ENCODE data around the gene EIF3B.
"Not testable (repeated sequence)": the region's sequence is repeated elsewhere in the genome, so short reads cannot be mapped to it uniquely, and the experiment has no call there.

Gene EIF3B

DNA sequence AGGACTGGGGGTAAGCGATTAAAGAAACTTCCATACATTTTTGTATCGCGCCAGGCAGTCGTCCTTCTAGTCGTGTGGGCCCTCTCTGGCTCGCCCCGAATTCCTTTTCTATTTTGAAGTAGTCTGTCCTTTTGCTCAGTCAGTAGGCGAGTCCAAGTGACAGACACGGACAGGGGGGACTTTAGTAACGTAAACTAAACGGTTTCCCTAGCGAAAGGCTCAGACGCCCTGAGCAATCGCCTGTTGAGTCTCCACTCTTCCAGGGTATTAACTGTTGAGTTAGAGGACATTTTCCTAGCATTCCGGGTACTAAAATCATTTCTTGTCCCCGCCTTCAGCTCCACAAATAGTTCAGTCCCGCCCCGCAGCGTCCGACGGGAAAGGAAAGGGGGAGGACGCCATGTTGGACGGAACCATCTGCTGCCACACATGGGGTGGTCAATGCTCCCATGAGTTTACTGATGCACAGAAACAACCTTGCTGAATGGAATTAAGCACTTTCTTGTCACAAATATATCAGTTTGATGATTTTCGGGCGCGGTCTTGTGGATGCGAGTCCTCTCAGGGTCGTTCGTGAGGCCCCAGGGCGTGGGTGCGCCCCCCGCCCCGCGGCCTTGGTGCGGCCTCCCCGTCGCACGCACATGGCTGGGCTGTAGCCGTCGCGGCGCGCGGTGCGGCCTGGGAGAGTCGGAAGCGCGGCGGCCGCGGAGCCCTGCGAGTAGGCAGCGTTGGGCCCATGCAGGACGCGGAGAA, at the start of gene EIF3B:
TSS of gene EIF3B (plus strand) at position 642 of the 753 bp plus-strand sequence. CDS start at position 737, 95 bp downstream.
- peak; percentile 81 for DNase-seq

DNA sequence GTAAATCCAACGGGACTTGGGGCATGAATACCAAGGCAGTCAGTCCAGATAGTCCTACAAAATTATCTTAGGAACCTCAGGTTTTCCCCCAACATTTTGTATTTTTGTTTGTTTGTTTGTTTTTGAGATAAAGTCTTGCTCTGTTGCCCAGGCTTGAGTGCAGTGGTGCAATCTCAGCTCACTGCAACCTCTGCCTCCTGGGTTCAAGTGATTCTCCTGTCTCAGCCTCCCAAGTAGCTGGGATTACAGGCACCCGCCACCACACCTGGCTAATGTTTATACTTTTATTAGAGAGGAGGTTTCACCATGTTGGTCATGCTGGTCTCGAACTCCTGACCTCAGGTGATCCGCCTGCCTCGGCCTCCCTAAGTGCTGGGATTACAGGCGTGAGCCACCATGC, 49.4 kb upstream of the EIF3B start:
- not testable (repeated sequence) for DNase-seq

DNA sequence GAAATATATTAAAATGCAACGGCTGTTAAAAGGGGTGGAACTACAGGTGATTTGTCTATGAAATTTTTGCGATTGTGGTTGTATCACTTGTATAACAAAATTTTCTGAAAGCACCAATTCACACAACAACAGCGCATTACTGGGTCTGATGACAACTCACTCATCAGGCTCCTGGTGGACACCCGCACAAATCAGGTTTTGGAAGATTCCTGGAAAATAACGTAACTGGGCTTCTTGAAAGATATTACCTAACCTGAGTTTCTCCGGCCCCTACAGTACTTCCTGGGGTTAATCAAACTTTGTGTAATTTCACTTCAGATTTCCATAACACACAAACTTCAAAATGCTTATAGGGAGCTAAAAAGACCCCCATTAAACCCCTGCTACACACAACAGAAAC, 47.9 kb upstream of the EIF3B start:
- DNase-seq, result no peak

DNA sequence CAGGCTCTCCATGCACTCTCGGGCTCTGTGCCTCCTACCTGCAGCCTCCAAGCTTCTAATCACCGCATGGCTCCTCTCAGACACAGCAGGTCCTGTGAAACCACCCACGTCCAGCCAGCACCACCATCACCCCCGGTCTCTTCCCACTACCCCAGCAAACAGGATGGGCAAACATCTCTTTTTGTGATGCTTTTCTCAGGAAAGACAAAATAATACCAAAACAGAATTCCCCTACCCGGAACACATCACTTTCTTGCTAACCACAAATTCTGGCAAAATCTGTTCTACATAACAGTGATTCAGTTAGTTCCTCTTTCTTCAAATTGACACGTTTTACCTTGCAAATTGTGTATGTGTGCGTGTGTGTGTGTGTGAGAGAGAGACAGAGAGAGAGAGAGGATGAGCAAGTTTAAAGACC, 46.9 kb upstream of the EIF3B start:
- no peak for DNase-seq

DNA sequence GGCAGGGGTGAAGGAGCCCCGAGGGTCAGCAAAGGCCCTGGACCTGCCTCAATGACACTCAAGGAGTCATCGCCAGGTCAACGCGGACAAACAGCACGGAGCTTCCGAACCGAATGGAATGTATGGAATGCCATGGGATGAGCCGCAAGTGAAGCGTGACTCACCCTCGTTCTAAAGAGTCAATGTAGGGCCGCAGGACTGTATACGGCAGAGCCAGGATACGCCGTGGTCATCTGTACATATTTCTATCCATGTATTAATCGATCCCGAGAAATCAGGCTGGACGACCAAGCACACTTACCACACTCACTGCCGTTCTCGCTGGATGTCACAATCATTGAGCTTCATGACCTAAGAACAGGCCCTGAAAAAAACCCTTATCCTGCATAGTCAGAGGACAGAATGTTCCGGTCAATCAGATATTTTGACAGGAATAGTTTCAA, 44.7 kb upstream of the EIF3B start:
- DNase-seq, result no peak

DNA sequence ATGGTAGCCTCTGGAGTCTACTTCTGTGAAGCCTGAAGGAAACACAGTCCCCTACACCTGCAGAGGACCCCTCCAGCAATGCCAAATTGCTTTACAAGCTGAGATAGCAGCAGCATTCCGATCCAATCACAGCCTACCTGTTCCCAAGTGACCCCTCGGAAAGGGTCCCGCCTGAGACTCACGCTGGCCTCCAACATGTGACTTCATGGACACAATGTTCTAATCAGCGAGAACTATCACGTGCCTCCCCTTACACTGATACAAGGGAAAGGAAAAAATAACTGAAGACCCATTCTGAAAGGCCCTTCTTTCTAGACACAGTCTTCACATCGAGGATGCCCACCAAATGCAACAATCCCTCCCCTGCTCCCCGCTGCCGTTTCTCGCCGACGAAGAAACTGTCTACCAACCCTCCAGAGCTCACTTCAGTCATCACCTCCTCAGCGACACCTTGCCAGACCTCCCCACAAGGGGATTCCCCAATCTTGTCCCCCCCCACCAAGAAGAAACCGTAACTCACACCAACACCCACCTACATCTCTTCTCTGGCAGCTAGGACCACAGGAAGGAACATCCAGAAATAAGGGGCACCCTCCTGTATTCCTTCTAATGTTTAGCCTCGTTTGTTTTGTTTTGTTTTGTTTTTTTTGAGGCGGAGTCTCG, 42.2 kb upstream of the EIF3B start:
- no peak for DNase-seq

DNA sequence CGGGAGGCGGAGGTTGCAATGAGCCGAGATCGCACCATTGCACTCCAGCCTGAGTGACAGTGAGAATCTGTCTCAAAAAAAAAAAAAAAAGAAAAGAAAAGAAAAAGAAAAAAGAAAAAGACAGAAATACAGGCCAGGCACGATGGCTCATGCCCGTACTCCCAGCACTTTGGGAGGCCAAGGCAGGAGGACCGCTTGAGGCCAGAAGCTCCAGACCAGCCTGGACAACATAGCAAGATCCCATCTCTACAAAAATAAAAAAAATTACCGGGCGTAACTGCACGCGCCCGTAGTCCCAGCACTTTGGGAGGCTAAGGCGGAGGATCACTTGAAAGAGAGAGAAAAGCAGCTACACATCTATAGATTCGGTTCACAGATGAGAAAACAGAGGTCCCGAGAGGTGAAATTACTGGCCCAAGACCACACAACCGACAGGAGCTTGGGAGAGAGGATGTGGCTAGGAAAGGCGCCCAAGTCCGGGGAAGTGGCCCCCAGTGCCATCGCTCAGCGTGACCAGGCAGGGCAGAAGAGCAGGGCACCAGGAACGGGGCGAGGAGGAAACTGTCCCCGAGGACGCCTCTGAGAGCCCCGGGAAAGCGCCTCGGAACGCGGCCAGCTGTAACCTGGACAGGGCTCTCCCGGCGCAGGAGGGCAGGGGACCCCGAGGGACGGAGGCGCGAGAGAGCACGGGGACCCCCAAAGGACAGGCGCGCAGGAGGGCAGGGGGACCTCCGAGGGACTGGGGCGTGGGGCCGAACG, 41.0 kb upstream of the EIF3B start:
- DNase-seq, result no peak

DNA sequence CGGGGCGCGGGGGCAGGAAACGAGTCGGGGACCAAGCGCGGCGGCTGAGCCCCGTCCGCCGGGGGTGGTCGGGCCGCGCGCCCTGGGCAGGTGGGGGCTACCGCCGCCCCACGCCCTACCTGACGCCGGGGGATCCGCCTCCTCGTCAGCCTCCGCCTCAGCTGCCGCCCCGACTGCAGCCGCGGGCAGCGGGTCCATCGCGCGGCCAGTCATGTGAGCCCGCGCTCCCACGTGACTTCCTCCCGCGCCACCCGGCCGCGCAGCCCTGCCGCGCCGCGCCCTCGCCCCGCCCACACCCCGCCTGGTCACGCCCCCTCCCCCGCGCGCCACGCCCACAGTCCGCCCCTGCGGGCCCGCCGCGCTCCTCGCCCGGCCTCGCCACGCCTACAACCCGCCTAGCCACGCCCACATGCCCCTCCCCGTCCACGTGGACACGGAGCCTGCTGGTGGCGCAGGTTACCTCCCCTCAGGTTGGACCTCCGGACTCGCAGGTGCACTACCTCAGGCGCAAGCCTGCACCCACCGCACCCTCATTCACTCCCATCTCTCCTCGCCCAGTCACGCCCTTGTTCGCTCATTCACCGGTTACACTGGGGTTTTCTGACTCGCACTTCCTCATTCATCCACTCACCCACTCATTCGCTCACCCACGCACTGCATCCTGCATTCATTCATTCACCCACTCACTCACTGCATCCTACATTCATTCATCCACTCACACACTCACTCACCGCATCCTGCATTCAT, 40.2 kb upstream of the EIF3B start, which contains the start of gene SNX8:
TSS of gene SNX8 (minus strand) at position 233 of the 747 bp plus-strand sequence. CDS start at position 213, 20 bp downstream.
- DNase-seq, result peak; percentile 95

DNA sequence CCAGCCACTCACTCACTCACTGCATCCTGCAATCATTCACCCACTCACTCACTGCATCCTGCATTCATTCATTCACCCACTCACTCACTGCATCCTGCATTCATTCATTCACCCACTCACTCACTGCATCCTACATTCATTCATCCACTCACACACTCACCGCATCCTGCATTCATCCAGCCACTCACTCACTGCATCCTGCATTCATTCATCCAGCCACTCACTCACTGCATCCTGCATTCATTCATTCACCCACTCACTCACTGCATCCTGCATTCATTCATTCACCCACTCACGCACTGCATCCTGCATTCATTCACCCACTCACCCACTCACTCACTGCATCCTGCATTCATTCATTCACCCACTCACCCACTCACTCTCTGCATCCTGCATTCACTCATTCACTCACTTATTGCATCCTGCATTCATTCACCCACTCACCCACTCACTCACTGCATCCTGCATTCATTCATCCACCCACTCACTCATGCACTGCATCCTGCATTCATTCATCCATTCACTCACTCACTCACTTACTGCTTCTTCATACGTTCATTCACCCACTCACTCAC, 39.6 kb upstream of the EIF3B start:
- not testable (repeated sequence) for DNase-seq

DNA sequence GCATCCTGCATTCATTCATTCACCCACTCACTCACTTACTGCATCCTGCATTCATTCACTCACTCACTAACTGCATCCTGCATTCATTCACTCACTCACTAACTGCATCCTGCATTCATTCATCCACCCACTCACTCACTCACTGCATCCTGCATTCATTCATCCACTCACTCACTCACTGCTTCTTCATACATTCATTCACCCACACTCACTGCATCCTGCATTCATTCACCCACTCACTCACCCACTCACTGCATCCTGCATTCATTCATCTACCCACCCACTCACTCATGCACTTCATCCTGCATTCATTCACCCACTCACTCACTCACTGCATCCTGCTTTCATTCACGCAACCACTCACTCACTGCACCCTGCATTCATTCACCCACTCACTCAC, 38.8 kb upstream of the EIF3B start:
- no peak for DNase-seq

DNA sequence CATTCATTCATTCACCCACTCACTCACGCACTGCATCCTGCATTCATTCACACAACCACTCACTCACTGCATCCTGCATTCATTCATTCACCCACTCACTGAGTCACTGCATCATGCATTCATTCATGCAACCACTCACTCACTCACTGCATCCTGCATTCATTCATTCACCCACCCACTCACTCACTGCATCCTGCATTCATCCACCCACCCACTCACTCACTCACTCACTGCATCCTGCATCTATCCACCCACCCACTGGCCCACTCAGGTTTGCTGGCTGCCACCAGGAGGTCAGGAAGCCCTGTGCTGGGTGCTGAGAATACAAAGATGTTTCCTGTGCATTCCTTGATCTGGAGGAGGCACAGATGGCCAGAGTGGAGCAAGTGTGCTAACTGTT, 38.0 kb upstream of the EIF3B start:
- DNase-seq, result no peak

DNA sequence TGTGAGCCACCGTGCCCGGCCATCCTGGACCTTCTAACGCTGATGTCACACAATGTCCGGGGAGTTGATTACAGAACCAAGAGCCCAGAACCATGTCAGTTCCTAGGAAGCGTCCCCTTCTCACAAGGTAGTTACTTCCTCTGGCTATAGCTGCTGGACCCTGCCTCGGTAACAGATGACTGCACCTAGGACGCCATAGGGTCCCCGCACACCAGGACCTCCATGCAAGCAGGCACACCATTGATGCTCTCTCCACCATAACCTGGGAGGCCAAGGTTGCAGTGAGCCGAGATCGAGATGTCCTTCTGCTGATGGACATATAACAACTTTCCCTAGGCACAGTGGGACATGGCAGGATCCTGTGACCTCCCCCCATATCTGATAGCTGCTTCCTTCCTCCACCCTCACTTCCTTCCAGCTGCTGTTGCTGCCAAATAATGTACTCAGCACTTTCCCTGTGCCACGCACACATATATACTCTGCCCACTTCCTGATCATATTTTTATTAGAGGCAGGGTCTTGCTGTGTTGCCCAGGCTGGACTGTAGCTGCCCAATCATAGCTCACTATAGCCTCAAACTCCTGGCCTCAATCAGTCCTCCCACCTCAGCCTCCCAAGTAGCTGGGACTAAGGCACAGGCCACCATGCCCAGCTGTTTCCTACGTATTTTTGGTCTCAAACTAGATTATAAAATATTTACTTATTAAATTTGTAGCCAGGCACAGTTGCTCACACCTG, 36.9 kb upstream of the EIF3B start:
- no peak for DNase-seq

DNA sequence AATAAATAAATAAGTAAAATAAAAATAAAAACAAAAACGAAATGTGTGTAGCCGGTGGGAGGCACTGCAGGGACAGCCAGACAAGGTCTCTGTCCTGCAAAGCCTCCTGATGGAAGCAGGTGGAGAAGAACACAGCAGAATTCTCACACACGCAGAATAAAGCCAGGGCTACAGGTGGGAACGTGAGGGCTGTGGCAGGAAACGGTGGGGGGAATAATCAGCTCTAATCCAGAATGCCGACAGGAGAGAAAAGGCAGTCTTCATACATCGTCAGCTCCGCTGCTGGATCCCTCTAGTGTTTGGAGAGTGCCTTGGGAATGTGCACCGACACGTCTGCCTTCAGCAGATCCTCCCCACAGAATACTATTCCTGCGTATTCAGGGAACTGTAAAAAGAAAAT, 33.6 kb upstream of the EIF3B start:
- DNase-seq, result no peak

DNA sequence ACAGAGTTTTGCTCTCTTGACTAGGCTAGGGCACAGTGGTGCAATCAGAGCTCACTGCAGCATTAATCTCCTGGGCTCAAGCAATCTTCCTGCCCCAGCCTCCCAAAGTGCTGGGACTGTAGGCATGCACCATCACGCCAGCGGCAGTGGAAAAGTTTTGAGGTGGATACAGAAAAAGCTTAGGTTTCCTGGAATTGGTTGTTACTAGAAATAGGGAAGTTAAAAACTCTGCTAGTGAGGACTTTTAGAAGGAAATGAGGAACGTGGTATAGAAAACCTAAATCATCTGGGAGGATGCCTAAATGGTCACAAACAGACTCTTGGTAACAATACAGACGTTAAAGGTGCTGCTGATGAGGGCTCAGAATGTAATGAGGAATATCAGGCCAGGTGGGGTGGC, 29.5 kb upstream of the EIF3B start:
- DNase-seq, result no peak

DNA sequence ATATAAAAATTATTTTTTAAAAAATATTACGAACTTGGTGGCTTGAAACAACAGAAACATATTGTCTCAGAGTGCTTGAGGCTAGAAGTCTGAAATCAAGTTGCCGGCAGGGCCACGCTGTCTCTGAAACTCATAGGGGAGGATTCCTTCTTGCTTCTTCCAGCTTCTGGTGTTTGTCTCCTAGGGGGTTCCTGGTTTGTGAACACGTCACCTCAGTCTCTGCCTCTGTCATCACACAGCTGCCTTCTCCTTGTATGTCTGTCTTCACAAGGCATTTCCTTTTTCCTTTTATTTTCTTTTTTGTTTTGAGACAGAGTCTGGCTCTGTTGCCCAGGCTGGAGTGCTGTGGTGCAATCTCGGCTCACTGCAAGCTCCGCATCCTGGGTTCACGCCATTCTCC, 27.7 kb upstream of the EIF3B start:
- DNase-seq, result no peak

DNA sequence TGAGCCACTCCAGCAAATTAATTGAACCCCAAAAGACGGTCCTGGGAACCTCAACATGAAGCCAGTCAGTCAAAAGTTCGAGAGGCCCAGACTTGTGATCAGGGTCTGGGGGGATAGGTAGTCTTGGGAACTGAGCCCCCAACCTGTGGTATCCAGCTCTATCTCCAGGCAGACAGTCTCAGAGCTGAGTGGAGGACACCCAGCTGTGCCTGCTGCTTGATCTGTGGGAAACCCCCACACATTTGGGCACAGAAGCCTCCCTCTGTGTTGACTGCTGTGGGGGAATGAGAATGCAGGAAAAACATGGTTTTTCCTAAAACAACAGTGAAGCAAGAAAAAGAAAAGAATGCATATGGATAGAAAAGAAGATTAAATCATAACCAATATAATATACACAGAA, 24.1 kb upstream of the EIF3B start:
- DNase-seq, result no peak

DNA sequence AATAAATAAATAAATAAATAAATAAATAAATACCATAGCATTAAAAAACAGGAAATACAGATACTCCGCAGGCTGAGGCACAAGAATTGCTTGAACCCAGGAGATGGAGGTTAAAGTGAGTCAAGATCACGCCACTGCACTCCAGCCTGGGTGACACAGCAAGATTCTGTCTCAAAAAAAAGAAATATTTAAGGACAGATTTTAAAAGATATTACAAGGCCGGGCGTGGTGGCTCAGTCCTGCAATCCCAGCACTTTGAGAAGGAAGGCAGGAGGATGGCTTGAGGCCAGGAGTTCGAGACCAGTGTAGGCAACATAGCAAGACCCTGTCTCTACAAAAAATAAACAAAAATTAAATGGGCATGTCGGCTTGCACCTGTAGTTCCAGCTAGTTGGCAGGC, 22.9 kb upstream of the EIF3B start:
- no peak for DNase-seq

DNA sequence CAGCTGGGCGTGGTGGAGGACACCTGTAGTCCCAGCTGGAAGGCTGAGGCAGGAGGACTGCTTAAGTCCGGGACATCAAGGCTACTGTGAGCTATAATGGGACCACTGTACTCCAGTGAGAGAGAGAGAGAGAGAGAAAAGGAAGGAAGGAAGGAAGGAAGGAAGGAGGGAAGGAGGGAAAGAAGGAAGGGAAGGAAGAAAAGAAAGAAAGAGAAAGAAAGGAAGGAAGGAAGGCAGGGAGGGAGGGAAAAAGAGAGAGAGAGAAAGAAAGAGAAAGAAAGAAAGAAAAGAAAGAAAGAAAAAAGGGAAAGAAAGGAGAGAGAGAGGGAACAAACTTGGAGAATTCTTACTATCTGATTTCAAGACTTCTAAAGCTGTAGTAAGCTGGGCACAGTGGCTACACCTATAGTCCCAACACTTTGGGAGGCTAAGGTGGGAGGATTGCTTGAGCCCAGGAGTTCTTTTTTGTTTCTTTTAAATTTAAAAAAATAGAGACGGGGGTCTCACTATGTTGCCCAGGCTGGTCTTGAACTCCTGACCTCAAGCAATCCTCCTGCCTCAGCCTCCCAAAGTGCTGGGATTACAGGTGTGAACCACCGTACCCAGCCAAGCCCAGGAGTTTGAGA, 21.9 kb upstream of the EIF3B start:
- DNase-seq, result not testable (repeated sequence)

DNA sequence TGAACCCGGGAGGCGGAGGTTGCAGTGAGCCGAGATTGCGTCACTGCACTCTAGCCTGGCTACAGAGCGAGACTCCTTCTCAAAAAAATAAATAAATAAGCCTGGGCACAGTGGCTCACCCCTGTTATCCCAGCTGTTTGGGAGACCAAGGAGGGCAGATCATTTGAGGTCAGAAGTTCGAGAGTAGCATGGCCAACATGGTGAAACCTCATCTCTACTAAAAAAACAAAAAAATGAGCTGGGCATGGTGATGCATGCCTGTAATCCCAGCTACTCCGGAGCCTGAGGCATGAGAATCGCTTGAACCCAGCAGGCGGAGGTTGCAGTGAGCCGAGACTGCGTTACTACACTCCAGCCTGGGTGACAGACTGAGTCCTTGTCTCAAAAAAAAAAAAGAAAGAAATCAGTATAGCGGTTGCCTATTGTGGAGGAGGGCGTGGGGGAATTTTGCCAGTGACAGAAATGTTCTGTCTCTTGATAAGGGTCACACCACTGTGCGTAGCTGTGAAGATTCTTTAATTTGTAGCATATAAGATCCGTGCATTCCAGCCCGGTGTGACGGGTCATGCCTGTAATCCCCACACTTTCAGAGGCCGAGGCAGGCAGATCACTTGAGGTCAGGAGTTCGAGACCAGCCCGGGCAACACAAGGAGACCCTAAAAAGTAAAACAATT, 17.9 kb upstream of the EIF3B start:
- DNase-seq, result no peak

DNA sequence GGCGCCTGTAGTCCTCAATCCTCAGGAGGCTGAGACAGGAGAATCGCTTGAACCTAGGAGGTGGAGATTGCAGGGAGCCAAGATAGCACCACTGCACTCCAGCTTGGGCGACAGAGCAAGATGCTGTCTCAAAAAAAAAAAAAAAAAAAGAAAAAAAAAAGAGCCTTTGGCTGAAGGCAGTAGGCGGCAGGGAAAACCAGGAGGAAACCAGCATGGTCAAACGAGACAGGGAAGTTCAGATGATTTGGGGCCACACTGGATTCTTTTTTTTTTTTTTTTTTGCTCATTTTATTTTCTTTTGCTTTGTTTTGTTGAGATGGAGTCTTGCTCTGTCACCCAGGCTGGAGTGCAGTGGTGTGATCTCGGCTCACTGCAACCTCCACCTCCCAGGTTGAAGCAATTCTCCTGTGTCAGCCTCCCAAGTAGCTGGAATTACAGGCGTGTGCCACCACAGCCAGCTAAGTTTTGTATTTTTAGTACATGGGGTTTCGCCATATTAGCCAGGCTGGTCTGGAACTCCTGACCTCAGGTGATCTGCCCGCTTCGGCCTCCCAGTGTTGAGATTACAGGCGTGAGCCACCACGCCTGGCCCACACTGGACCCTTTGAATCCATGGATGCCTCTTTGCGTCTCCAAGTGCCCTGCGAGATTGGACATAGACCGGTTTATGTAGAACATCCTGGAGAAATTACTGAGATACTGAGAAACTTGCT, 7.1 kb upstream of the EIF3B start:
- DNase-seq, result not testable (repeated sequence)

All from activated effector memory CD4-positive, alpha-beta T cell treated with Interleukin-2 at 50 U/mL for 16 hours (primary cell).